Panc1 (cell line): ENCODE results near the gene FAM72A. TPM values are rescaled to one million over a fixed set of nuclear protein-coding genes. Genes with fewer than 3 reads are reported as not detected.
"Not testable (repeated sequence)": the region's sequence is repeated elsewhere in the genome, so short reads cannot be mapped to it uniquely, and the experiment has no call there.

Experiments used
- ATAC-seq: fragments of 200-7000 bp; cut with Tn5 transposase; 2 replicates; pipeline ENCODE4 v1.9.1; 2020; ENCODE audit warnings: mild to moderate bottlenecking, moderate library complexity
- BruUV-seq: library from RNA; stranded (reverse); fragments of 400-500 nt; replicated peaks from 2 replicates; lab custom pipeline; 2021; lab: Mats Ljungman, UMichigan
- CTCF ChIA-PET: fragments of 300-600 bp; sonication (Branson Sonifier 250); formaldehyde crosslinking; loops from one replicate; lab custom pipeline; 2022; ENCODE audit warnings: antibody characterized with exemption; lab: Charles Lee
- POLR2A ChIA-PET: fragments of 300-600 bp; sonication (Branson Sonifier 250); formaldehyde crosslinking; loops from one replicate; lab custom pipeline; 2022; ENCODE audit warnings: antibody characterized with exemption; lab: Charles Lee
- DNase-seq: peaks from one replicate; pipeline ENCODE4 v3.0.0-alpha.2; 2010; ENCODE audit warnings: low read depth, low spot score
- H3K27ac ChIP-seq: 2 replicates; pipeline ENCODE4 v1.5.1; 2011; ENCODE audit warnings: mild to moderate bottlenecking, low read length, inconsistent platforms
- H3K27me3 ChIP-seq: fragments of 200-500 bp; sonication (Bioruptor generic); 2 replicates; pipeline ENCODE4 v1.6.0; 2014; ENCODE audit warnings: low read length, inconsistent platforms; ENCODE audit not compliant: control insufficient read depth, insufficient read depth
- H3K36me3 ChIP-seq: fragments of 200-500 bp; sonication (Bioruptor generic); 2 replicates; pipeline ENCODE4 v1.5.1; 2014; ENCODE audit warnings: inconsistent platforms, mild to moderate bottlenecking, low read length, moderate library complexity; ENCODE audit not compliant: control insufficient read depth, insufficient read depth
- H3K4me1 ChIP-seq: 2 replicates; pipeline ENCODE4 v1.5.1; 2011; ENCODE audit warnings: inconsistent platforms, mild to moderate bottlenecking, low read length, moderate library complexity; ENCODE audit not compliant: control insufficient read depth, insufficient read depth
- H3K4me3 ChIP-seq, 2 experiments: 2 replicates each; pipeline ENCODE4 v1.5.1; 2011 to 2012; ENCODE audit warnings: low read depth in 2 of 2, low read length in 2 of 2, mild to moderate bottlenecking in 2 of 2, inconsistent platforms in 1 of 2, moderate library complexity in 1 of 2
- H3K9me3 ChIP-seq: fragments of 200-500 bp; sonication (Bioruptor generic); 2 replicates; pipeline ENCODE4 v1.5.1; 2014; ENCODE audit warnings: low read depth, mild to moderate bottlenecking, inconsistent platforms, low read length, moderate library complexity; ENCODE audit not compliant: control insufficient read depth, insufficient read depth
- in situ Hi-C: cut with HindIII; loops from 2 replicates; pipeline ENCODE4 v1.10.0; 2016; ENCODE audit warnings: low sequenced_read_pairs, low pct_unique_long_range_greater_than_20kb
- intact Hi-C: fragments of 100-400 bp; cut with micrococcal nuclease; formaldehyde crosslinking; loops from one replicate; pipeline ENCODE4 v1.10.0; 2022; ENCODE audit not compliant: unreplicated experiment
- total RNA-seq: library from RNA; stranded (reverse); gene quantifications from one replicate; pipeline ENCODE4 v1.2.1, GENCODE V29; 2021; ENCODE audit not compliant: unreplicated experiment

Gene FAM72A
- total RNA-seq, 1 experiment from 2014 or later: 29.2 TPM

DNA sequence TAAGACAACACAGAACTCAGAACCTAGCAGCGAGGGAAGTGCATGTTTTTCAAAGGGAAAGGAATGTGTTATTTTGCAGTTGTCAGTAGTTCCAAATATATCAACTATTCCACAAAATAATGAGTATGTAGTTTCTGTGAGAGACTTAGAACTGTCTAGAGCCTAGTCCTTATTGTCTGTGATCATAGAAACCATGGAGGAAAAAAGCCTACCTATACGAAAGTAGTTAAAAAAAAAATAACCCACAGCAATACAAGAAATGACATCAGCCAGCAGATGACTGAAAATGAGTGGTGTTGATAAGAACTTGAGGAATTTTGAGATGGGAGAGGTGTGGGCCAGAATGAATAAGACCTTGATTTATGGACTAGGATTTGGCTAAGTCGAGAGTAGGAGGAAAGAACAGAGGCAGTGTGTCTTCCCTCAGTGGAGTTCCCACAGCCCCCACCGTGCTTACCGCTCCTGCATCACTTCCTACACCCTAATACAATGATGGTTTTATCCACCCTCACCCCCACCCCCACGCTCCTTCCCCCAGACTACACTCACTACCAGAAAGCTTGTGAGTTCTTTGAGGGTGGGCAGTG lies 21.6 kb upstream of the FAM72A start:
- ATAC-seq, H3K36me3 ChIP-seq, in situ Hi-C loops, H3K4me1 ChIP-seq, DNase-seq, BruUV-seq, H3K4me3 ChIP-seq, H3K27me3 ChIP-seq, CTCF ChIA-PET, H3K27ac ChIP-seq, H3K9me3 ChIP-seq, POLR2A ChIA-PET, intact Hi-C loops: not testable (repeated sequence)

- H3K27ac ChIP-seq, in situ Hi-C loops, POLR2A ChIA-PET, H3K36me3 ChIP-seq, H3K4me3 ChIP-seq, H3K27me3 ChIP-seq, H3K4me1 ChIP-seq, DNase-seq, CTCF ChIA-PET, H3K9me3 ChIP-seq, intact Hi-C loops, BruUV-seq, ATAC-seq: not testable (repeated sequence)
Measured at GRCh38 chr1:206221585-206221984, 18.9 kb upstream of the FAM72A start.

- H3K27me3 ChIP-seq, DNase-seq, H3K4me3 ChIP-seq, H3K27ac ChIP-seq, H3K4me1 ChIP-seq, POLR2A ChIA-PET, ATAC-seq, in situ Hi-C loops, H3K9me3 ChIP-seq, H3K36me3 ChIP-seq, intact Hi-C loops, CTCF ChIA-PET, BruUV-seq: not testable (repeated sequence)
Measured at GRCh38 chr1:206220332-206221000, 17.8 kb upstream of the FAM72A start.

- in situ Hi-C loops, POLR2A ChIA-PET, H3K36me3 ChIP-seq, intact Hi-C loops, H3K4me3 ChIP-seq, H3K27me3 ChIP-seq, ATAC-seq, H3K4me1 ChIP-seq, CTCF ChIA-PET, H3K9me3 ChIP-seq, H3K27ac ChIP-seq, DNase-seq, BruUV-seq: not testable (repeated sequence)
Measured at GRCh38 chr1:206219514-206220331, 17.1 kb upstream of the FAM72A start.

DNA sequence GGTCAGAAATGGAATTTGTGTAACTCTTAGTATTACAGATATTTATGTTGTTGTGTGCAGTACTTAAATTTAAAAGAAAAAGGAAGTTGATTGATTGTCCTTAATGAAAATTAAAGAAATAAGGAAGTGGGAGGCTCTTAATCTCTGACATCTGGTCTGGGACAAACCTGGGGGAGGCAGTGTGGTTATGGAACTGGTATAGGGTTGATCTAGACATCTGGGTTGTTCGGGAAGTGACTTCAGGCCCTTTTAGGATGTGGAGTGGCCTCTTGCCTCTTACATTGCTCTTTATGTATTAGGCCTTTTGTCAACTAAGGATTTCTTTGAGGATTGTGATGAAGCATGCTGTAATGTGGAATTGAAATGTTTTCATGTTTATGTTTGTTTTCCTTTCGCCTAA lies 16.1 kb upstream of the FAM72A start:
- H3K27ac ChIP-seq, H3K9me3 ChIP-seq, H3K27me3 ChIP-seq, ATAC-seq, POLR2A ChIA-PET, BruUV-seq, intact Hi-C loops, H3K36me3 ChIP-seq, H3K4me1 ChIP-seq, CTCF ChIA-PET, DNase-seq, H3K4me3 ChIP-seq, in situ Hi-C loops: not testable (repeated sequence)

DNA sequence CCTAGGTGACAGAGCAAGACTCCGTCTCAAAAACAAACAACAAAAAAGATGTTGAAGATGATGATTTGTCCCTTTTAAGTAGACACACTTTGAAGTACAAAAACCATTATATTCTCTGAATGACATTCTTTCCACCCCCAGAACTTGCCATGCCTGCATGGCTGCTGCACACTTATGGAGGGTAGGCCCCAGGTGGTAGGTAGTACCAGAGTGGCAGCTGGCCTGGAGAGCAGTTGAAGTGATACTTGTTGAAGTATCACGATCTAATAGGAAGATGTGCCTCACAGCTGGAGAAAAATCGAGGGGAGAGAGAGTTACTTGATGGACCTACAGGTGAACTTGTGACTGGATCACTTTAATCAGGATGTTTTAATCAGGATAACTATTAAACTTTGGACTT lies 15.6 kb upstream of the FAM72A start:
- H3K36me3 ChIP-seq, H3K4me1 ChIP-seq, POLR2A ChIA-PET, DNase-seq, H3K27me3 ChIP-seq, H3K9me3 ChIP-seq, in situ Hi-C loops, intact Hi-C loops, H3K4me3 ChIP-seq, ATAC-seq, CTCF ChIA-PET, H3K27ac ChIP-seq, BruUV-seq: not testable (repeated sequence)

- BruUV-seq: not testable (repeated sequence)
Measured at GRCh38 chr1:206215600-206216392, 13.2 kb upstream of the FAM72A start.

More at GRCh38 chr1:206215600-206216392, 13.2 kb upstream of the FAM72A start:
- H3K27me3 ChIP-seq, ATAC-seq, in situ Hi-C loops, intact Hi-C loops, DNase-seq, H3K36me3 ChIP-seq, CTCF ChIA-PET, H3K4me1 ChIP-seq, H3K9me3 ChIP-seq, H3K4me3 ChIP-seq, H3K27ac ChIP-seq, POLR2A ChIA-PET: not testable (repeated sequence)
